Left lung (tissue), 10 donors: Measurements from ENCODE around the gene CDH3. TPM values are rescaled to one million over a fixed set of nuclear protein-coding genes. Genes with fewer than 3 reads are reported as not detected.

Experiments
- ATAC-seq: fragments of 200-7000 bp; cut with Tn5 transposase; one replicate; pipeline ENCODE4 v1.9.1; 2020; ENCODE audit warnings: moderate library complexity
- DNase-seq, 4 donors: peaks; one replicate each; pipeline ENCODE4 v3.0.0-alpha.2; 2013 to 2020
- H3K27ac ChIP-seq, 2 donors: fragments of 200-600 bp; sonication (generic) in 1 of 2; one replicate each; pipeline versions ENCODE4 v1.5.0 to v1.8.0; 2020 to 2021
- H3K27me3 ChIP-seq, 2 donors: fragments of 200-600 bp; sonication (generic) in 1 of 2; one replicate each; pipeline versions ENCODE4 v1.5.0 to v1.8.0; 2020 to 2021
- H3K36me3 ChIP-seq, 2 donors: fragments of 200-600 bp; sonication (generic) in 1 of 2; one replicate each; pipeline versions ENCODE4 v1.5.0 to v1.8.0; 2020 to 2021
- H3K4me1 ChIP-seq, 2 donors: fragments of 200-600 bp; one replicate each; pipeline ENCODE4 v1.8.0; 2021
- H3K4me3 ChIP-seq, 2 donors: fragments of 200-600 bp; sonication (generic) in 1 of 2; one replicate each; pipeline versions ENCODE4 v1.5.0 to v1.8.0; 2020 to 2021; ENCODE audit warnings: mild to moderate bottlenecking in 1 of 2
- H3K9me3 ChIP-seq, 2 donors: fragments of 200-600 bp; sonication (generic) in 1 of 2; one replicate each; pipeline versions ENCODE4 v1.5.0 to v1.8.0; 2020 to 2021
- intact Hi-C, 2 donors: fragments of 100-400 bp; cut with DNase I; formaldehyde crosslinking; loops; one replicate each; pipeline versions ENCODE4 v1.11.2 to v1.14.2; 2022
- polyA plus RNA-seq, 6 donors: library from polyadenylated mRNA; unstranded; fragments of 120-200 nt; gene quantifications; one replicate each; pipeline ENCODE4 v1.2.1, GENCODE V29; 2013; ENCODE audit not compliant: insufficient read length in 6 of 6
- total RNA-seq, 2 donors: library from RNA; stranded (reverse); fragmentation: NEBNext Ultra II Directional; extraction: Animal tissue kit (Norgen Biotek cat#: 25700); gene quantifications; one replicate each; pipeline ENCODE4 v1.2.1, GENCODE V29; 2021
- TF ChIP-seq, protein P1 (sequence below), 2 donors: fragments of 200-600 bp; sonication (generic) in 1 of 2; IDR thresholded peaks; one replicate each; pipeline versions ENCODE4 v1.5.0 to v1.8.0; 2021; ENCODE audit warnings: antibody characterized with exemption in 2 of 2
- donor health status: DM: no; HTN: yes; CAD: no.
- donor health status: DM: no; HTN: no; CAD: no.

CDH3 gene
- total and polyA plus RNA-seq, 8 donors, result 12.8 to 59.7 (median 47.6) TPM

GRCh38 chr16:68734782-68735181 is 89.7 kb downstream of the CDH3 start:
- no peaks in the 10 kb centered on the region for H3K9me3 ChIP-seq
- peaks cover 26 to 67% of the 10 kb centered on the region in 2 donors for H3K27me3 ChIP-seq
- no peak overlapping the region for H3K4me3 ChIP-seq
- ATAC-seq, result no peak
- TF ChIP-seq, protein P1, sequence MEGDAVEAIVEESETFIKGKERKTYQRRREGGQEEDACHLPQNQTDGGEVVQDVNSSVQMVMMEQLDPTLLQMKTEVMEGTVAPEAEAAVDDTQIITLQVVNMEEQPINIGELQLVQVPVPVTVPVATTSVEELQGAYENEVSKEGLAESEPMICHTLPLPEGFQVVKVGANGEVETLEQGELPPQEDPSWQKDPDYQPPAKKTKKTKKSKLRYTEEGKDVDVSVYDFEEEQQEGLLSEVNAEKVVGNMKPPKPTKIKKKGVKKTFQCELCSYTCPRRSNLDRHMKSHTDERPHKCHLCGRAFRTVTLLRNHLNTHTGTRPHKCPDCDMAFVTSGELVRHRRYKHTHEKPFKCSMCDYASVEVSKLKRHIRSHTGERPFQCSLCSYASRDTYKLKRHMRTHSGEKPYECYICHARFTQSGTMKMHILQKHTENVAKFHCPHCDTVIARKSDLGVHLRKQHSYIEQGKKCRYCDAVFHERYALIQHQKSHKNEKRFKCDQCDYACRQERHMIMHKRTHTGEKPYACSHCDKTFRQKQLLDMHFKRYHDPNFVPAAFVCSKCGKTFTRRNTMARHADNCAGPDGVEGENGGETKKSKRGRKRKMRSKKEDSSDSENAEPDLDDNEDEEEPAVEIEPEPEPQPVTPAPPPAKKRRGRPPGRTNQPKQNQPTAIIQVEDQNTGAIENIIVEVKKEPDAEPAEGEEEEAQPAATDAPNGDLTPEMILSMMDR (IDR thresholded peaks at IDR 0.05), result no peak
- intact Hi-C loops, result no loop called here
- H3K27ac ChIP-seq, result no peak overlapping the region
- H3K36me3 ChIP-seq, result no peaks in the 10 kb centered on the region
- H3K4me1 ChIP-seq, result peaks cover 3 to 12% of the 10 kb centered on the region in 2 donors
- no peak for DNase-seq

DNA sequence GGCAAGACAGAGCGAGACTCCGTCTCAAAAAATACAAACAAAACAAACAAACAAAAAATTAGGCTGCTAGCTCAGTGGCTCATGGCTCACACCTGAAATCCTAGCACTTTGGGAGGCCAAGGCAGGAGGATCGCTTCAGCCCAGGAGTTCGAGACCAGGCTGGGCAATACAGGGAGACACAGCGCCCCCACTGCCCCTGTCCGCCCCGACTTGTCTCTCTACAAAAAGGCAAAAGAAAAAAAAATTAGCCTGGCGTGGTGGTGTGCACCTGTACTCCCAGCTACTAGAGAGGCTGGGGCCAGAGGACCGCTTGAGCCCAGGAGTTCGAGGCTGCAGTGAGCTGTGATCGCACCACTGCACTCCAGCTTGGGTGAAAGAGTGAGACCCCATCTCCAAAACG is 91.5 kb downstream of the CDH3 start:
- H3K36me3 ChIP-seq, result no peaks in the 10 kb centered on the region
- TF ChIP-seq, protein P1 (IDR thresholded peaks at IDR 0.05), result no peak
- no peak overlapping the region for H3K27ac ChIP-seq
- ATAC-seq, result no peak
- peaks cover 6 to 27% of the 10 kb centered on the region in 2 donors for H3K4me1 ChIP-seq
- H3K4me3 ChIP-seq, result peak overlapping the region in 1 of 2 donors; percentile 31
- H3K9me3 ChIP-seq, result no peaks in the 10 kb centered on the region
- DNase-seq, result no peak
- intact Hi-C loops, result no loop called here
- H3K27me3 ChIP-seq, result peaks cover 26 to 61% of the 10 kb centered on the region in 2 donors

DNA sequence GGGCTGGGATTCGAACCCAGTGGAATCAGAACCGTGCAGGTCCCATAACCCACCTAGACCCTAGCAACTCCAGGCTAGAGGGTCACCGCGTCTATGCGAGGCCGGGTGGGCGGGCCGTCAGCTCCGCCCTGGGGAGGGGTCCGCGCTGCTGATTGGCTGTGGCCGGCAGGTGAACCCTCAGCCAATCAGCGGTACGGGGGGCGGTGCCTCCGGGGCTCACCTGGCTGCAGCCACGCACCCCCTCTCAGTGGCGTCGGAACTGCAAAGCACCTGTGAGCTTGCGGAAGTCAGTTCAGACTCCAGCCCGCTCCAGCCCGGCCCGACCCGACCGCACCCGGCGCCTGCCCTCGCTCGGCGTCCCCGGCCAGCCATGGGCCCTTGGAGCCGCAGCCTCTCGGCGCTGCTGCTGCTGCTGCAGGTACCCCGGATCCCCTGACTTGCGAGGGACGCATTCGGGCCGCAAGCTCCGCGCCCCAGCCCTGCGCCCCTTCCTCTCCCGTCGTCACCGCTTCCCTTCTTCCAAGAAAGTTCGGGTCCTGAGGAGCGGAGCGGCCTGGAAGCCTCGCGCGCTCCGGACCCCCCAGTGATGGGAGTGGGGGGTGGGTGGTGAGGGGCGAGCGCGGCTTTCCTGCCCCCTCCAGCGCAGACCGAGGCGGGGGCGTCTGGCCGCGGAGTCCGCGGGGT is 92.1 kb downstream of the CDH3 start, which contains the start of gene CDH1:
Gene CDH1, plus strand, starts transcription at position 247 of the 684 bp plus-strand sequence. Its CDS starts 124 bp downstream, at position 371.
- TF ChIP-seq, protein P1 (IDR thresholded peaks at IDR 0.05), result no peak
- Histone ChIP-seq H3K27ac (peak within 1 kb of the TSS; percentile 59 to 72), H3K27me3 (peaks cover 26 to 55% of the 10 kb centered on the region in 2 donors)

GRCh38 chr16:68737730-68738629 is 92.9 kb downstream of the CDH3 start:
- H3K4me3 ChIP-seq, result peak overlapping the region; percentile 31 to 42
- peak; percentile 64 for ATAC-seq
- peak in 3 of 4 donors; percentile 38 to 87 (median 63) for DNase-seq
- no peaks in the 10 kb centered on the region for H3K36me3 ChIP-seq
- TF ChIP-seq, protein P1 (IDR thresholded peaks at IDR 0.05), result no peak
- peaks cover 16 to 36% of the 10 kb centered on the region in 2 donors for H3K4me1 ChIP-seq
- H3K27me3 ChIP-seq, result peaks cover 26 to 51% of the 10 kb centered on the region in 2 donors
- H3K27ac ChIP-seq, result peak overlapping the region; percentile 59 to 72
- H3K9me3 ChIP-seq, result no peaks in the 10 kb centered on the region
- intact Hi-C loops, result no loop called here

More for the DNA sequence above, 92.1 kb downstream of the CDH3 start, which contains the start of gene CDH1:
- Histone ChIP-seq H3K4me1 (peaks cover 10 to 29% of the 10 kb centered on the region in 2 donors), H3K4me3 (peak within 1 kb of the TSS; percentile 31 to 42), H3K9me3 (no peaks in the 10 kb centered on the region), H3K36me3 (no peaks in the 10 kb centered on the region)
- ATAC-seq (peak; percentile 87), DNase-seq (peak in 3 of 4 donors; percentile 86 to 92 (median 88))
- intact Hi-C loops, result no loop called here
